IPS-15b (cell line): ENCODE data around the gene NAPB.
"Not testable (repeated sequence)": the region's sequence is repeated elsewhere in the genome, so short reads cannot be mapped to it uniquely, and the experiment has no call there.

Source experiments
- H3K27me3 ChIP-seq: one replicate; pipeline ENCODE4 v1.6.1; 2013; ENCODE audit warnings: low read length; ENCODE audit not compliant: control insufficient read depth, insufficient read depth
- H3K36me3 ChIP-seq: one replicate; pipeline ENCODE4 v1.6.1; 2013; ENCODE audit warnings: low read length; ENCODE audit not compliant: control insufficient read depth, insufficient read depth
- H3K4me1 ChIP-seq: one replicate; pipeline ENCODE4 v1.6.1; 2013; ENCODE audit warnings: mild to moderate bottlenecking, low read length; ENCODE audit not compliant: control insufficient read depth, insufficient read depth
- H3K4me3 ChIP-seq: one replicate; pipeline ENCODE4 v1.5.1; 2013; ENCODE audit warnings: low read depth, low read length
- H3K9ac ChIP-seq: one replicate; pipeline ENCODE4 v1.6.1; 2013; ENCODE audit warnings: low read depth, mild to moderate bottlenecking, low read length
- H3K9me3 ChIP-seq: one replicate; pipeline ENCODE4 v1.6.1; 2013; ENCODE audit warnings: mild to moderate bottlenecking, low read length; ENCODE audit not compliant: control insufficient read depth, insufficient read depth

Gene NAPB

GRCh38 chr20:23348510-23348909 is 72.8 kb downstream of the NAPB start:
- not testable (repeated sequence) for H3K9me3 ChIP-seq, H3K4me3 ChIP-seq, H3K9ac ChIP-seq, H3K27me3 ChIP-seq, H3K36me3 ChIP-seq
- H3K4me1 ChIP-seq = peaks cover 12% of the 10 kb centered on the region

GRCh38 chr20:23347791-23348190 is 73.5 kb downstream of the NAPB start:
- Histone ChIP-seq H3K4me1 (peaks cover 12% of the 10 kb centered on the region), H3K27me3 (no peaks in the 10 kb centered on the region), H3K36me3 (no peaks in the 10 kb centered on the region), H3K9me3 (no peaks in the 10 kb centered on the region), H3K9ac (no peak overlapping the region), H3K4me3 (no peak overlapping the region)

- no peak overlapping the region for H3K4me3 ChIP-seq
- H3K4me1 ChIP-seq = peaks cover 12% of the 10 kb centered on the region
- H3K9ac ChIP-seq = no peak overlapping the region
- no peaks in the 10 kb centered on the region for H3K9me3 ChIP-seq
- no peaks in the 10 kb centered on the region for H3K27me3 ChIP-seq
- no peaks in the 10 kb centered on the region for H3K36me3 ChIP-seq
These were observed 75.3 kb downstream of the NAPB start for GRCh38 chr20:23346002-23346401.

- no peaks in the 10 kb centered on the region for H3K9me3 ChIP-seq
- H3K9ac ChIP-seq = no peak overlapping the region
- peaks cover 8% of the 10 kb centered on the region for H3K4me1 ChIP-seq
- H3K36me3 ChIP-seq = no peaks in the 10 kb centered on the region
- H3K27me3 ChIP-seq = no peaks in the 10 kb centered on the region
- no peak overlapping the region for H3K4me3 ChIP-seq
These were observed 77.0 kb downstream of the NAPB start for GRCh38 chr20:23344336-23344735.

- Histone ChIP-seq H3K27me3 (no peaks in the 10 kb centered on the region), H3K4me1 (peaks cover under 1% of the 10 kb centered on the region), H3K9ac (no peak overlapping the region), H3K36me3 (no peaks in the 10 kb centered on the region), H3K4me3 (no peak overlapping the region), H3K9me3 (no peaks in the 10 kb centered on the region)
These were observed 77.7 kb downstream of the NAPB start for GRCh38 chr20:23343590-23343989.

GRCh38 chr20:23341073-23341472 is 80.2 kb downstream of the NAPB start:
- H3K4me1 ChIP-seq = no peaks in the 10 kb centered on the region
- H3K27me3 ChIP-seq = no peaks in the 10 kb centered on the region
- no peaks in the 10 kb centered on the region for H3K36me3 ChIP-seq
- no peak overlapping the region for H3K9ac ChIP-seq
- H3K9me3 ChIP-seq = no peaks in the 10 kb centered on the region
- no peak overlapping the region for H3K4me3 ChIP-seq

- Histone ChIP-seq H3K36me3 (no peaks in the 10 kb centered on the region), H3K4me1 (no peaks in the 10 kb centered on the region), H3K9me3 (no peaks in the 10 kb centered on the region), H3K27me3 (no peaks in the 10 kb centered on the region), H3K4me3 (no peak overlapping the region), H3K9ac (no peak overlapping the region)
These were observed 80.8 kb downstream of the NAPB start for GRCh38 chr20:23340524-23340923.

GRCh38 chr20:23339986-23340385 is 81.3 kb downstream of the NAPB start:
- Histone ChIP-seq H3K4me1 (no peaks in the 10 kb centered on the region), H3K36me3 (no peaks in the 10 kb centered on the region), H3K9ac (no peak overlapping the region), H3K4me3 (no peak overlapping the region), H3K27me3 (no peaks in the 10 kb centered on the region), H3K9me3 (no peaks in the 10 kb centered on the region)

- H3K9ac ChIP-seq = no peak overlapping the region
- H3K27me3 ChIP-seq = no peaks in the 10 kb centered on the region
- H3K4me3 ChIP-seq = no peak overlapping the region
- H3K36me3 ChIP-seq = no peaks in the 10 kb centered on the region
- H3K4me1 ChIP-seq = no peaks in the 10 kb centered on the region
- H3K9me3 ChIP-seq = no peaks in the 10 kb centered on the region
These were observed 84.0 kb downstream of the NAPB start for GRCh38 chr20:23337312-23337711.

- Histone ChIP-seq H3K9ac (no peak overlapping the region), H3K4me3 (no peak overlapping the region), H3K4me1 (no peaks in the 10 kb centered on the region), H3K27me3 (no peaks in the 10 kb centered on the region), H3K9me3 (no peaks in the 10 kb centered on the region), H3K36me3 (no peaks in the 10 kb centered on the region)
These were observed 84.8 kb downstream of the NAPB start for GRCh38 chr20:23336476-23336875.

GRCh38 chr20:23335521-23335920 is 85.8 kb downstream of the NAPB start:
- no peaks in the 10 kb centered on the region for H3K9me3 ChIP-seq
- no peaks in the 10 kb centered on the region for H3K27me3 ChIP-seq
- H3K9ac ChIP-seq = no peak overlapping the region
- no peaks in the 10 kb centered on the region for H3K36me3 ChIP-seq
- H3K4me3 ChIP-seq = no peak overlapping the region
- no peaks in the 10 kb centered on the region for H3K4me1 ChIP-seq

GRCh38 chr20:23334111-23334510 is 87.2 kb downstream of the NAPB start:
- Histone ChIP-seq H3K4me1 (no peaks in the 10 kb centered on the region), H3K9ac (no peak overlapping the region), H3K27me3 (no peaks in the 10 kb centered on the region), H3K9me3 (no peaks in the 10 kb centered on the region), H3K36me3 (no peaks in the 10 kb centered on the region), H3K4me3 (no peak overlapping the region)

- no peaks in the 10 kb centered on the region for H3K9me3 ChIP-seq
These were observed 88.8 kb downstream of the NAPB start for GRCh38 chr20:23332467-23332866.

More at GRCh38 chr20:23332467-23332866, 88.8 kb downstream of the NAPB start:
- Histone ChIP-seq H3K9ac (no peak overlapping the region), H3K4me1 (no peaks in the 10 kb centered on the region), H3K4me3 (no peak overlapping the region), H3K36me3 (no peaks in the 10 kb centered on the region), H3K27me3 (no peaks in the 10 kb centered on the region)
